H9 (cell line): ENCODE measurements around the gene ZYG11A. TPM values are rescaled to one million over a fixed set of nuclear protein-coding genes. Genes with fewer than 3 reads are reported as not detected.

Experiments
- DNase-seq: peaks from one replicate; pipeline ENCODE4 v3.0.0-alpha.2; 2017
- H2AFZ ChIP-seq: one replicate; pipeline ENCODE4 v1.6.1; 2013; ENCODE audit warnings: mild to moderate bottlenecking, low read length, control low read depth, moderate library complexity
- H2AK5ac ChIP-seq: 2 replicates; pipeline ENCODE4 v1.6.1; 2013; ENCODE audit warnings: low read length, control low read depth, mixed read lengths; ENCODE audit not compliant: insufficient read length
- H2BK120ac ChIP-seq: one replicate; pipeline ENCODE4 v1.6.1; 2013; ENCODE audit warnings: low read depth, mild to moderate bottlenecking, low read length, control low read depth, inconsistent platforms; ENCODE audit not compliant: poor library complexity, severe bottlenecking
- H2BK12ac ChIP-seq: 2 replicates; pipeline ENCODE4 v1.6.1; 2013; ENCODE audit warnings: low read length, control low read depth, mixed read lengths, low read depth; ENCODE audit not compliant: insufficient read length
- H2BK15ac ChIP-seq: 2 replicates; pipeline ENCODE4 v1.6.1; 2013; ENCODE audit warnings: low read depth, low read length, control low read depth
- H2BK20ac ChIP-seq: one replicate; pipeline ENCODE4 v1.6.1; 2013; ENCODE audit warnings: low read depth, mild to moderate bottlenecking, low read length, control low read depth, inconsistent platforms; ENCODE audit not compliant: poor library complexity, severe bottlenecking
- H2BK5ac ChIP-seq: 2 replicates; pipeline ENCODE4 v1.6.1; 2013; ENCODE audit warnings: low read length, control low read depth, mixed read lengths; ENCODE audit not compliant: insufficient read length
- H3K14ac ChIP-seq: 2 replicates; pipeline ENCODE4 v1.6.1; 2013; ENCODE audit warnings: low read length, control low read depth; ENCODE audit not compliant: insufficient read depth
- H3K18ac ChIP-seq: 2 replicates; pipeline ENCODE4 v1.6.1; 2013; ENCODE audit warnings: low read depth, mild to moderate bottlenecking, mixed read lengths, low read length, control low read depth; ENCODE audit not compliant: insufficient read length
- H3K23ac ChIP-seq: 2 replicates; pipeline ENCODE4 v1.6.1; 2013; ENCODE audit warnings: low read length, control low read depth, mixed read lengths, low read depth; ENCODE audit not compliant: insufficient read length
- H3K23me2 ChIP-seq: 2 replicates; pipeline ENCODE4 v1.6.1; 2013; ENCODE audit warnings: low read depth, mild to moderate bottlenecking, mixed read lengths, low read length, control low read depth; ENCODE audit not compliant: insufficient read length, poor library complexity, severe bottlenecking
- H3K27ac ChIP-seq: 2 replicates; pipeline ENCODE4 v1.5.1; 2013; ENCODE audit warnings: low read length, control low read depth, mixed read lengths, low read depth; ENCODE audit not compliant: insufficient read length
- H3K27me3 ChIP-seq: 2 replicates; pipeline ENCODE4 v1.6.1; 2013; ENCODE audit warnings: low read length, control low read depth, inconsistent platforms; ENCODE audit not compliant: insufficient read depth
- H3K4ac ChIP-seq: 2 replicates; pipeline ENCODE4 v1.6.1; 2013; ENCODE audit warnings: low read depth, mild to moderate bottlenecking, control low read depth, inconsistent platforms, low read length, moderate library complexity
- H3K4me1 ChIP-seq: 2 replicates; pipeline ENCODE4 v1.6.1; 2013; ENCODE audit warnings: low read length, control low read depth, inconsistent platforms; ENCODE audit not compliant: insufficient read depth
- H3K4me2 ChIP-seq: 2 replicates; pipeline ENCODE4 v1.6.1; 2013; ENCODE audit warnings: low read length, control low read depth, mixed read lengths; ENCODE audit not compliant: insufficient read length, insufficient read depth
- H3K56ac ChIP-seq: 2 replicates; pipeline ENCODE4 v1.6.1; 2013; ENCODE audit warnings: low read depth, mild to moderate bottlenecking, mixed read lengths, low read length, control low read depth; ENCODE audit not compliant: insufficient read length
- H3K79me1 ChIP-seq: 2 replicates; pipeline ENCODE4 v1.6.1; 2013; ENCODE audit warnings: low read depth, mild to moderate bottlenecking, moderate library complexity, low read length, control low read depth, inconsistent platforms; ENCODE audit not compliant: insufficient read depth, poor library complexity, severe bottlenecking
- H3K79me2 ChIP-seq: 2 replicates; pipeline ENCODE4 v1.6.1; 2013; ENCODE audit warnings: low read length, control low read depth, inconsistent platforms; ENCODE audit not compliant: insufficient read depth
- H3K9ac ChIP-seq: 2 replicates; pipeline ENCODE4 v1.6.1; 2013; ENCODE audit warnings: low read length, control low read depth, mixed read lengths; ENCODE audit not compliant: insufficient read length; ENCODE audit errors: extremely low read depth
- H3K9me3 ChIP-seq: one replicate; pipeline ENCODE4 v1.6.1; 2013; ENCODE audit warnings: low read depth, low read length, inconsistent platforms; ENCODE audit not compliant: control insufficient read depth
- H3T11ph ChIP-seq: one replicate; pipeline ENCODE4 v1.6.1; 2013; ENCODE audit warnings: mild to moderate bottlenecking, low read length, control low read depth, inconsistent platforms
- H4K20me1 ChIP-seq: one replicate; pipeline ENCODE4 v1.6.1; 2013; ENCODE audit not compliant: control insufficient read depth, insufficient read length, insufficient read depth
- H4K5ac ChIP-seq: 2 replicates; pipeline ENCODE4 v1.6.1; 2013; ENCODE audit warnings: low read depth, mild to moderate bottlenecking, mixed read lengths, low read length, control low read depth; ENCODE audit not compliant: insufficient read length
- H4K8ac ChIP-seq: replicated peaks from 2 replicates; pipeline ENCODE4 v1.6.1; 2013; ENCODE audit warnings: low read length, control low read depth, mixed read lengths, low read depth; ENCODE audit not compliant: insufficient read length
- H4K91ac ChIP-seq: 2 replicates; pipeline ENCODE4 v1.6.1; 2013; ENCODE audit warnings: low read depth, mild to moderate bottlenecking, moderate library complexity, mixed read lengths, low read length, control low read depth; ENCODE audit not compliant: insufficient read length
- H3K27ac Mint-ChIP-seq, 3 experiments: 2 replicates in 2 of 3; 3 replicates in 1 of 3; pipeline ENCODE4 v1.8.0; 2020 to 2021; ENCODE audit warnings: mixed read lengths in 3 of 3, mild to moderate bottlenecking in 1 of 3, moderate library complexity in 1 of 3
- H3K27me3 Mint-ChIP-seq: 2 replicates; pipeline ENCODE4 v1.8.0; 2021; ENCODE audit warnings: low read depth, mild to moderate bottlenecking, moderate library complexity, mixed read lengths
- H3K36me3 Mint-ChIP-seq, 3 experiments: 2 replicates in 2 of 3; 3 replicates in 1 of 3; pipeline ENCODE4 v1.8.0; 2020 to 2021; ENCODE audit warnings: low read depth in 3 of 3, mixed read lengths in 3 of 3; ENCODE audit not compliant: insufficient read depth in 1 of 3
- H3K4me1 Mint-ChIP-seq, 2 experiments: 2 replicates each; pipeline ENCODE4 v1.8.0; 2020; ENCODE audit warnings: mixed read lengths in 2 of 2
- H3K4me3 Mint-ChIP-seq, 2 experiments: 2 replicates in 1 of 2; 3 replicates in 1 of 2; pipeline ENCODE4 v1.8.0; 2020 to 2021; ENCODE audit warnings: mild to moderate bottlenecking in 2 of 2, mixed read lengths in 2 of 2, moderate library complexity in 1 of 2
- H3K9me3 Mint-ChIP-seq, 2 experiments: 2 replicates in 1 of 2; 3 replicates in 1 of 2; pipeline ENCODE4 v1.8.0; 2020; ENCODE audit warnings: mild to moderate bottlenecking in 2 of 2, mixed read lengths in 2 of 2, moderate library complexity in 1 of 2
- WGBS: extraction: QIAGEN DNeasy Blood & Tissue Kit; methylation state at CpG from one replicate; pipeline ENCODE4 v1.1.7; 2013; ENCODE audit warnings: missing lambda C conversion rate, low lambda C conversion rate, mixed read lengths; ENCODE audit not compliant: insufficient read length; ENCODE audit errors: extremely low coverage; 5-methylcytosine and 5-hydroxymethylcytosine counted together
- total RNA-seq: library from RNA; stranded (reverse); gene quantifications from 2 replicates; pipeline ENCODE4 v1.2.1, GENCODE V29; 2021
- TF ChIP-seq, protein P1 (sequence below): fragments of 200-600 bp; sonication (generic); conservative IDR thresholded peaks from 3 replicates; pipeline ENCODE4 v1.8.0; 2021; ENCODE audit warnings: antibody characterized with exemption, mild to moderate bottlenecking

ZYG11A gene
- total RNA-seq, 1 experiment from 2014 or later = 2.1 TPM

DNA sequence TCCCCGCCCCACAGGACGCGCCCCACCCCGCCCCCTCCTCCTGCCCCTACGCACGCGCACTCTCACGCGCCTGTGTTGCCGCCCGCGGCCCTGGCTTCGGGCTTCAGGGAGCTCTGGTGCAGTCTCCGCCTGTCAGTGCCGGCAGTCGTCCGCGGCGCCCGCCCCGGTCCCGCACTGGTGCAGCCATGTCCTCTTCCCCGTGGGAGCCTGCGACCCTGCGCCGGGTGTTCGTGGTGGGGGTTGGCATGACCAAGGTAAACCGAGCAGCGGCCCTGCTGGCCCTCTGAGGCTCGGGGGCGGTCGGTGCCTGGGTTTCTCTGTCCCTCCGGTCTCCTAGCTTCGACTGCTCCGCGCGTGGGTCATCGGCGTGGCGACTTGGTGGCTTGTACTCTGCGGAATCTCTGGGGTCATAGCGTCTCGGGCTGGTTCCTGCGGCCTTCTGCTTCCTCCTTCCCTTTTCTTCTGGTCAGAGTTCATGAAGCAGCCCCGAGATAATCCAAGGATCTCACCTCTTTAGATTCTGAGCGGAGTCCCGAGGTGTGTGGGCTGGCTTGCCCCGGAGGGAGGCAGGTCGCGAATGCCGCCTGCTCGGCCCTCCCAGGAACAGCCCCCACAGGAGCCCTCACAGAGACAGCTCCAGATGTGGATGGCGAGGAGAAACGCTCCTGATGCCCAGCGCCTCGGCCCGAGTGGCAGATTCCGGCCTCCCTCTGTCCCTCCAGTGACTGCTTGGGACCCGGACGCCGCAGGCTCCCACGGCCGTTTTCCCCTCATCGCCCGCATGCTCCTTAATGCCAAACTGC, 84.9 kb downstream of the ZYG11A start, which contains the start of gene SCP2:
Gene SCP2, plus strand, starts transcription at position 65 of the 803 bp plus-strand sequence. Its CDS starts 121 bp downstream, at position 186.
- Histone ChIP-seq H4K8ac (no peak within 1 kb of the TSS), H3K14ac (peak within 1 kb of the TSS; percentile 37; the same call in 1 of the 2 replicates), H2BK120ac (no peak within 1 kb of the TSS), H2BK12ac (no peak within 1 kb of the TSS), H3K4ac (no peak within 1 kb of the TSS), H3K9me3 (no peaks in the 10 kb centered on the region), H3K27me3 (peaks cover 12% of the 10 kb centered on the region; the same call in 1 of the 2 replicates), H3K4me1 (no peaks in the 10 kb centered on the region; the same call in 1 of the 2 replicates), H4K91ac (no peak within 1 kb of the TSS), H3K4me2 (peak within 1 kb of the TSS; percentile 58), H2AFZ (peak within 1 kb of the TSS; percentile 99), H4K20me1 (no peaks in the 10 kb centered on the region), H3K18ac (no peak within 1 kb of the TSS), H4K5ac (no peak within 1 kb of the TSS), H3K9ac (peak within 1 kb of the TSS; percentile 67), H2BK20ac (no peak within 1 kb of the TSS), H3K27ac (no peak within 1 kb of the TSS), H3K79me1 (no peaks in the 10 kb centered on the region), H3K23me2 (peaks cover 11% of the 10 kb centered on the region), H2BK5ac (no peak within 1 kb of the TSS), H3K56ac (no peak within 1 kb of the TSS), H2BK15ac (no peak within 1 kb of the TSS), H3K23ac (no peak within 1 kb of the TSS), H2AK5ac (no peak within 1 kb of the TSS), H3T11ph (no peak within 1 kb of the TSS), H3K79me2 (no peaks in the 10 kb centered on the region)
- Mint-ChIP-seq H3K27ac (no peak within 1 kb of the TSS), H3K9me3 (no peaks in the 10 kb centered on the region), H3K4me1 (peaks cover 7 to 10% of the 10 kb centered on the region in 2 experiments), H3K4me3 (peak within 1 kb of the TSS; percentile 60 to 80), H3K27me3 (peaks cover 63% of the 10 kb centered on the region), H3K36me3 (peaks cover 0 to 1% (median 0%) of the 10 kb centered on the region in 3 experiments; a peak in 1 of 7 replicates)
- peak; percentile 83 for DNase-seq
- TF ChIP-seq, protein P1, sequence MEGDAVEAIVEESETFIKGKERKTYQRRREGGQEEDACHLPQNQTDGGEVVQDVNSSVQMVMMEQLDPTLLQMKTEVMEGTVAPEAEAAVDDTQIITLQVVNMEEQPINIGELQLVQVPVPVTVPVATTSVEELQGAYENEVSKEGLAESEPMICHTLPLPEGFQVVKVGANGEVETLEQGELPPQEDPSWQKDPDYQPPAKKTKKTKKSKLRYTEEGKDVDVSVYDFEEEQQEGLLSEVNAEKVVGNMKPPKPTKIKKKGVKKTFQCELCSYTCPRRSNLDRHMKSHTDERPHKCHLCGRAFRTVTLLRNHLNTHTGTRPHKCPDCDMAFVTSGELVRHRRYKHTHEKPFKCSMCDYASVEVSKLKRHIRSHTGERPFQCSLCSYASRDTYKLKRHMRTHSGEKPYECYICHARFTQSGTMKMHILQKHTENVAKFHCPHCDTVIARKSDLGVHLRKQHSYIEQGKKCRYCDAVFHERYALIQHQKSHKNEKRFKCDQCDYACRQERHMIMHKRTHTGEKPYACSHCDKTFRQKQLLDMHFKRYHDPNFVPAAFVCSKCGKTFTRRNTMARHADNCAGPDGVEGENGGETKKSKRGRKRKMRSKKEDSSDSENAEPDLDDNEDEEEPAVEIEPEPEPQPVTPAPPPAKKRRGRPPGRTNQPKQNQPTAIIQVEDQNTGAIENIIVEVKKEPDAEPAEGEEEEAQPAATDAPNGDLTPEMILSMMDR = no peak
- WGBS = no CpG with 5 or more reads among the region's 65 CpGs
